GM19239 (cell line): ENCODE results near the gene GOLPH3.
"Not testable (repeated sequence)": the region's sequence is repeated elsewhere in the genome, so short reads cannot be mapped to it uniquely, and the experiment has no call there.

Source experiments
- DNase-seq: peaks from one replicate; pipeline ENCODE4 v3.0.0; 2011; ENCODE audit warnings: low spot score; ENCODE audit not compliant: insufficient read length
- FAIRE-seq: peaks from 2 replicates; lab custom pipeline; 2011; peaks lifted over from hg19 to GRCh38; lab: Jason Lieb, UNC

GOLPH3 gene

DNA sequence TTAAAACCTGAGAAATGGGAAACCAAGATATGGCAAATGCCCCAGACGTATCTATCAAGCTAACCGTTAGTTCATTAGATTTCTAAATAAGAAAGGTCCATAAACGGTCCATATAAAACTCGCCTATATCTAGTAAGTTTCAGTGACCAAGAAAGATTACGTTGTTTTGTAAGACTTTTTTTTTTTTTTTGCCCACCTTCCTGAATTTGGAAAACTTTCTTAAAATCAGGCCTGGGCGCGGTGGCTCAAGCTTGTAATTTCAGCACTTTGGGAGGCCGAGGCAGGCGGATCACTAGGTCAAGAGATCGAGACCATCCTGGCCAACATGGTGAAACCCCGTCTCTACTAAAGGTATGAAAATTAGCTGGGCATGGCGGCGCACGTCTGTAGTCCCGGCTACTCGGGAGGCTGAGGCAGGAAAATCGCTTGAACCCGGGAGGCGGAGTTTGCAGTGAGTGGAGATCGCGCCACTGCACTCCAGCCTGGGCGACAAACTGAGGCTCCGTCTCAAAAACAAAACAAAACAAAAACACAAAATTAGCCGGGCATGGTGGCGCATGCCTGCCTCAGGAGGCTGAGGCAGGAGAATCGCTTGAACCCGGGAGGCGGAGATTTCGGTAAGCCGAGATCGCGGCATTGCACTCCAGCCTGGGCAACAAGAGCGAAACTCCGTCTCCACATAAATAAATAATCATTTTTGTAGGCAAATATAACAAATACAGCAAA is 1.8 kb downstream of the GOLPH3 start:
- not testable (repeated sequence) for FAIRE-seq, DNase-seq

DNA sequence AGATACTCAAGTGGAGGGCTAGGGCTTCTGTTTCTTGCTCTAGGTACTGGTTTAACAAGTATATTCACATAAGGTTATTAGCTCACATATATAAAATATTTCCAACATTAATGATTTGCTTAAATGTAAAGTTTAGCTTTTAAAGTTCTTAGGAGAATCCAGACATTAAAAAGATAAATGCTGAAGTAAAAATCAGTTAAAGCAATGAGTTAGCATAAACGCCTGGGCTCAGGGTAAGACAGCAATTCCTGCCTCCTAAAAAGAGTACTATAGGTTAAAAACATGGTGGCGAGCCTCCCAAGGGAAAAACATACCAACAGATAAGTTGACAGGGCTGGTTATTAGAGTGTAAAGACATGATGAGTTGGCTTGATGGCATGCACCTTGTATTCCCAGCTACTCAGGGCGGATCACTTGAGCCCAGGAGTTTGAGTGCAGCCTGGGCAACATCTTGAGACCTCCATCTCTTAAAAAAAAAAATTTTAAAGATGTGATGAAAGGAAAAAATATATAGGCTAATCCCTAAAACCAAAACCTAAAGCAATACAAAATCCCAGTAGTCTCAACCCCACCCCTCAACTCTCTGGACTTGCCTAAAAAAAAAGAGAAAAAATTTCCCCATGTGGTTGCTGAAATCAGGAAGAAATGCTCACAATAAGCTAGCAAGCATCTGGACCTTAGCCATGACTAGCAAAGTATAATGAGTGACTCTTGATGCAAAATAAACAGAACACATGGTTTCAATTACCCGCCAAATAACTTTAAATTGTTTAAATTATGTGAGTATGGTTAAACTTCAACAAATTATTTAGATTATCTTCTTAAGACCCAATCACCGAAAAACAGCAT is 3.6 kb downstream of the GOLPH3 start:
- no peak for FAIRE-seq
- DNase-seq = no peak

- DNase-seq (no peak), FAIRE-seq (no peak)
Measured at GRCh38 chr5:32168460-32169033, 5.6 kb downstream of the GOLPH3 start.

- FAIRE-seq = peak; percentile 49
- DNase-seq = no peak
Measured at GRCh38 chr5:32165597-32165996, 8.5 kb downstream of the GOLPH3 start.

DNA sequence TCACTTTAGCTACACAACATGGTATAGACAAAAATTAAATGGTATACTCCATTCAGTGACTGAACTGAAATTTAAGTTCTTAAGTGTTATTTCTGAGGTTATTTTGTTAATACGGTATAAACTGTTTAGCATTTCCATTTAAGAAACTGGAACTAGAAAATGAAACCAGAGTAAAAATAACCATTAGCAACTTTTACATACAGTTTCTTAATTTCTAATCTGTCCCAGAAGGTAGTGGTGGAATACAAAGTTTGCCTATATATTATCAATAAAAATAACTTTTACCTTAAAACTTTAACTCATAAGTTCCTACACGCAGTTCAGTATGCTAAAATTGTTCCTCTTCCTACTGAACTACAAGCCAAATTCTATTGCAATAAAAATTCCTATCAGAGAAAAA is 10.3 kb downstream of the GOLPH3 start:
- DNase-seq = no peak
- peak; percentile 71 for FAIRE-seq

- DNase-seq = no peak
- FAIRE-seq = peak; percentile 73
Measured at GRCh38 chr5:32163053-32163452, 11.1 kb downstream of the GOLPH3 start.

DNA sequence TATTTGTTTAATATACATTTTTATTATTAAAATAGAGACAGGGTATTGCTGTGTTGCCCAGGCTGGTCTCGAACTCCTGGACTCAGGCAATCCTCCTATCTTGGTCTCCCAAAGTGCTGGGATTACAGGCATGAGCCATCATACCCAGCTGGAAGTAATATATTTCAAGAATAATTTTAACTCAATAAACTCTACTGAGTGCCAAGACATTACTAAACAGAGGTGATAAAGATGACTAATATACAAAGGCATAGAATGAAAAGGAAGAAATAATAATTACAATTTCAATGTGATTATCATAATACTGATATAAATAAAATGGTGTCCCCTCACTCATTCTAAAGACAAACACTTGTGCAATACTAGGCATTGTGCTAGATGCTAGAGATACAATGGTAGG is 13.9 kb downstream of the GOLPH3 start:
- FAIRE-seq = no peak
- no peak for DNase-seq

- FAIRE-seq = no peak
Measured at GRCh38 chr5:32159328-32160072, 14.6 kb downstream of the GOLPH3 start.

GRCh38 chr5:32158679-32158975 is 15.5 kb downstream of the GOLPH3 start:
- no peak for FAIRE-seq
- no peak for DNase-seq

More at GRCh38 chr5:32159328-32160072, 14.6 kb downstream of the GOLPH3 start:
- DNase-seq = no peak

DNA sequence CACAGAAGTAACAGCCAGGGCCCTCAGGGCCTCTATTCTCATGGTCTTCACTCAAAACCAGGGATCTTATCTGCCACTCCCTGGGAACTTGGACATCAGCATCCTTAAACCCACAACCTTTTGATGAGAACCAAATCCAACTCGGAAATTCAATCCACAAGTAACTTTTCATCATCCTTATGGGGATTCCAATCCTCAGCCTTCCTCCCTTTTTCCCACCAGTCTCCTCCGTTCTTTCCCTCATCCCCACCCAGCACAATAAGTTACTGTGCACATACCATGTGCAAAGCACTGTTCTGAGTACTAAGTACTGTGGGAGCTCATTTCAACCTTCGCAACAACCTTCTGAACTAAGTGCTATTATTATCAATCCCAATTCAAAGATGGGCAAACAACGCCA is 17.0 kb downstream of the GOLPH3 start:
- no peak for FAIRE-seq
- DNase-seq = no peak

GRCh38 chr5:32156635-32157034 is 17.5 kb downstream of the GOLPH3 start:
- FAIRE-seq (no peak), DNase-seq (no peak)

DNA sequence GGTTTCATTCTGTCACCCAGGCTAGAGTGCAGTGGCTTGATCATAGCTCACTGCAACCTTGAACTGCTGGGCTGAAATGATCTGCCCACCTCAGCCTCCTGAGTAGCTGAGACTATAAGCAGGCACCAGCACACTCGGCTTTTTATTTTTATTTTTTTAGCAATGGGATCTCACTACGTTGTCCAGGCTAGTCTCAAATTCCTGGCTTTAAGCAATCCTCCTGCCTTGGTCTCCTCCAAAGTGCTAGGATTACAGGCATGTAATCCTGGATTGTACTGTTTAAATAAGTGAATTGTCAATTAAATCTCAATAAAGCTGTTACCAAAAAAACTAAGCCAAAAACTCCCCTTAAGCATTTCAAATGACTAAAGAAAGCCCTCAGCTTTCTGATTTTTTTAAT is 18.9 kb downstream of the GOLPH3 start:
- no peak for DNase-seq
- FAIRE-seq = no peak

DNA sequence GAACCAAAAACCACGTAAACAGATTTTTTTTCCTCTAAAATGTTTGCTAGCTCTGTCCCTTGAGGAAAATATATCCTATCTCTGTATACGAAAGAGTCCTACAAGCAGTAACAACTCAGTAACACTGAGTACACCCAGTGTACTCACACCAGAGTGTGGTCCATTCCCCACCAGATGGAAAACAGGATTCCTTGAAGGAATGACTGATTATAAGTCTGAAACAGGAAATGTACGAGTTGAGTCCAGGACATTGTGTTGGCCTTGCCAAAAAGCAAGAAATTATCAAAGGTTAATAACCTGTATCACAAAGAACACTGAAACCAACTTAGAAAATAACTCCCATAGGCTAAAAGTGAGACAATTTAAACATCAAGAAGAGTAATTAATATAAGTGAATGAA is 20.4 kb downstream of the GOLPH3 start:
- DNase-seq (no peak), FAIRE-seq (peak; percentile 26)

GRCh38 chr5:32151198-32151597 is 22.9 kb downstream of the GOLPH3 start:
- no peak for DNase-seq
- FAIRE-seq = no peak

- no peak for FAIRE-seq
- DNase-seq = no peak
Measured at GRCh38 chr5:32150366-32150765, 23.8 kb downstream of the GOLPH3 start.

DNA sequence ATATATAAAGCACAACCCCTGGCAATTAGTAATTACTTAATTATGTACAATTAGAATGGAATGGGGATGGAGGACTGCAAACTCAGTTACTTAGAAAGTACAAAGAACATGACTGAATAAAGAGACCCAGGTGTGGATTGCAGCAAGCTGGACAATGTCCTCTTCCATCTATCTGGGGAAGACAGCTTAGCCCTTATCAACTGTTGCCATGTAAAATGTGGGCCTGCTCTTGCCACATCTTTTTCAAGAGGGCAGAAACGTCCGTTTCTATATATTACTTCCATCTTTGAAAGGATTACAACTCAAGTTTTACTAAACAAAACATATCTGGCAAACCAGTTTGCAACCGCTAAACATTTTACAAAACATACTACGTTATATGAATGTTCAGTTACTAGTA is 26.2 kb downstream of the GOLPH3 start:
- FAIRE-seq (no peak), DNase-seq (no peak)

GRCh38 chr5:32147236-32147635 is 26.9 kb downstream of the GOLPH3 start:
- no peak for DNase-seq
- no peak for FAIRE-seq

- FAIRE-seq = no peak
- DNase-seq = no peak
Measured at GRCh38 chr5:32145378-32145777, 28.7 kb downstream of the GOLPH3 start.

DNA sequence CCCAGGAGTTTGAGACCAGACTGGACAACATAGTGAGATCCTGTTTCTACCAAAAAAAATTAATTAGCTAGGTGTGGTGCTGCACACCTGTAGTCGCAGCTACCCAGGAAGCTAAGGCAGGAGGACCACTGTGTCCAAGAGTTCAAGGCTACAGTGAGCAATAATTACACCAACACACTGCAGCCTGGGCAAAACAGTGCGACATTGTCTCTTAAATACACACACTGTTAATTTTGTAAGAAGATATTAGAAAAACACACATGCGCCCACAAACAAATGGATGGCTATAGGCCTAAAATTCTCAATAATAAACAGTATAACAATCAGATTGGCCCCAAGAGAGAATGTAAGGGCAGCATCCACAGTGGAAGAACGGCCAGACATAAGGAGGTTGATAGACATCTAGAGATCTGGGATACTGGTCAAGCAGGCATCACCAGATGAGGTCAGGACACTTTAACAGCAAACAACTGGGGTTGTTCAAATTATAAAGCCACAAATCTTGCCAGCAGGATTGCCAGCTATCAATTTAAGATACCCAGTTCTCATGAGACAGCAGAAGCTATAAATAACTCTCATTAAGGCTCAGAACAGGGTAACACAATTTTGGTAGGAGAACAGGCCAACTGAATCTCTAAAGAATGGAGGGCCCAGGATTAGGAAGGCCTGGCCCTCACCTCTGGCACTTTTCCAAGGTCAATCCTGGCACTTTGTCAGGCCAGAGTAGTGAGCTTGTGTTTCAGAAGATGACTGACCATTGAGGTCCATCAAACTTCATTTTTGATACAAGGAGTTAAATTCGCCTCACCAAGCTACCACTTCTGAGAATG is 29.5 kb downstream of the GOLPH3 start:
- DNase-seq (no peak), FAIRE-seq (no peak)
